Lung (tissue), 12 donors: ENCODE data around the gene KIF20A. TPM values are rescaled to one million over a fixed set of nuclear protein-coding genes. Genes with fewer than 3 reads are reported as not detected.

Experiments used
- ATAC-seq: fragments of 200-7000 bp; cut with Tn5 transposase; one replicate; pipeline ENCODE4 v1.9.1; 2020; ENCODE audit warnings: moderate number of reproducible peaks; ENCODE audit not compliant: insufficient read depth, low FRiP score
- DNase-seq, 3 donors: peaks; one replicate each; pipeline ENCODE4 v3.0.0-alpha.2; 2013 to 2017
- H3K27ac ChIP-seq, 2 donors: one replicate each; pipeline ENCODE4 v1.5.1; 2013; ENCODE audit warnings: mild to moderate bottlenecking in 2 of 2, moderate library complexity in 2 of 2, control low read depth in 1 of 2, inconsistent platforms in 1 of 2, low read depth in 1 of 2, low read length in 1 of 2
- H3K27me3 ChIP-seq, 3 donors: one replicate each; pipeline ENCODE4 v1.5.1; 2013; ENCODE audit warnings: low read length in 2 of 3; ENCODE audit not compliant: control insufficient read depth in 3 of 3, insufficient read depth in 3 of 3
- H3K36me3 ChIP-seq, 4 donors: one replicate each; pipeline ENCODE4 v1.5.1; 2013; ENCODE audit warnings: low read length in 4 of 4, mild to moderate bottlenecking in 1 of 4, moderate library complexity in 1 of 4; ENCODE audit not compliant: control insufficient read depth in 4 of 4, insufficient read depth in 4 of 4
- H3K4me1 ChIP-seq, 5 donors: one replicate each; pipeline ENCODE4 v1.5.1; 2013; ENCODE audit warnings: low read length in 5 of 5, mild to moderate bottlenecking in 2 of 5, moderate library complexity in 1 of 5; ENCODE audit not compliant: control insufficient read depth in 5 of 5, insufficient read depth in 5 of 5
- H3K4me3 ChIP-seq: one replicate; pipeline ENCODE4 v1.5.1; 2013; ENCODE audit warnings: mild to moderate bottlenecking, control low read depth, moderate library complexity
- H3K9ac ChIP-seq, 2 donors: one replicate each; pipeline ENCODE4 v1.5.1; 2013; ENCODE audit warnings: low read length in 2 of 2, control low read depth in 1 of 2; ENCODE audit not compliant: insufficient read depth in 1 of 2
- H3K9me3 ChIP-seq, 4 donors: one replicate each; pipeline ENCODE4 v1.5.1; 2013; ENCODE audit warnings: low read length in 3 of 4, mild to moderate bottlenecking in 1 of 4, moderate library complexity in 1 of 4; ENCODE audit not compliant: control insufficient read depth in 4 of 4, insufficient read depth in 3 of 4
- CTCF ChIP-seq: IDR thresholded peaks from 2 replicates; pipeline ENCODE4 v1.5.1; 2012; ENCODE audit warnings: mild to moderate bottlenecking; ENCODE audit errors: control extremely low read depth, extremely low read depth
- WGBS, 2 donors: extraction: QIAGEN DNeasy Blood & Tissue Kit; methylation state at CpG; one replicate each; pipeline ENCODE4 v1.1.7; 2013; 5-methylcytosine and 5-hydroxymethylcytosine counted together
- polyA plus RNA-seq, 2 donors: library from polyadenylated mRNA; stranded (reverse); fragments of 200-250 nt; gene quantifications; one replicate each; pipeline ENCODE4 v1.2.1, GENCODE V29; 2013
- total RNA-seq, 2 donors: library from RNA; depleted of rRNA in 1 of 2; stranded (reverse); fragments of >200 nt in 1 of 2; gene quantifications; one replicate each; pipeline ENCODE4 v1.2.1, GENCODE V29; 2014 to 2021
- donor health status: control.
- donor health status: control.
- donor health status: Bipolar disorder and iron deficiency.
- donor health status: healthy.
- donor health status: DM: yes; HTN: yes; CAD: no.

Gene KIF20A
- total and polyA plus RNA-seq, 4 donors = 1.1 to 8.0 (median 1.7) TPM

- DNase-seq (peak in 1 of 3 donors; percentile 12), ATAC-seq (peak; percentile 19)
- Histone ChIP-seq H3K9ac (peak overlapping the region; percentile 85 to 96), H3K4me3 (peak overlapping the region; percentile 91), H3K27ac (peak overlapping the region; percentile 64 to 82), H3K4me1 (peaks cover 0 to 7% (median 4%) of the 10 kb centered on the region in 5 donors), H3K9me3 (no peaks in the 10 kb centered on the region), H3K36me3 (peaks cover 0 to 11% (median 4%) of the 10 kb centered on the region in 4 donors), H3K27me3 (no peaks in the 10 kb centered on the region)
- WGBS, 2 donors = 1% methylated on average over 8 of the region's 8 CpGs
- TF ChIP-seq CTCF = no peak
Measured at GRCh38 chr5:138212828-138213160, 33.9 kb downstream of the KIF20A start.

- Histone ChIP-seq H3K27ac (peak within 1 kb of the TSS; percentile 64 to 82), H3K9ac (peak within 1 kb of the TSS; percentile 85 to 96), H3K9me3 (no peaks in the 10 kb centered on the region), H3K4me3 (peak within 1 kb of the TSS; percentile 91), H3K36me3 (peaks cover 0 to 11% (median 4%) of the 10 kb centered on the region in 4 donors), H3K4me1 (peaks cover 0 to 7% (median 4%) of the 10 kb centered on the region in 5 donors), H3K27me3 (no peaks in the 10 kb centered on the region)
- no peak for TF ChIP-seq CTCF
- DNase-seq (peak; percentile 97 to 99 (median 99)), ATAC-seq (peak; percentile 99)
- WGBS, 2 donors = 1% methylated on average over 32 of the region's 32 CpGs
Measured at GRCh38 chr5:138213161-138214029, 34.5 kb downstream of the KIF20A start, which contains the start of gene CDC23. TSS of gene CDC23 (minus strand) at chr5:138213323. CDS start at chr5:138213312, 11 bp downstream.

GRCh38 chr5:138216799-138217198, 37.9 kb downstream of the KIF20A start:
- TF ChIP-seq CTCF = no peak
- ATAC-seq (no peak), DNase-seq (no peak)
- Histone ChIP-seq H3K9ac (no peak overlapping the region), H3K9me3 (no peaks in the 10 kb centered on the region), H3K4me3 (no peak overlapping the region), H3K4me1 (peaks cover 0 to 6% (median 3%) of the 10 kb centered on the region in 5 donors), H3K36me3 (peaks cover 0 to 4% (median 0%) of the 10 kb centered on the region in 4 donors), H3K27ac (no peak overlapping the region), H3K27me3 (no peaks in the 10 kb centered on the region)
- 68 to 83% methylated on average over 2 of the region's 2 CpGs for WGBS, 2 donors
